GDM1 (cell line): ENCODE measurements around the gene SUSD4.
"Not testable (repeated sequence)": the region's sequence is repeated elsewhere in the genome, so short reads cannot be mapped to it uniquely, and the experiment has no call there.

Experiments used
- DNase-seq: peaks from one replicate; lab custom pipeline; 2025; lab: John Stamatoyannopoulos, UW

SUSD4 gene

DNA sequence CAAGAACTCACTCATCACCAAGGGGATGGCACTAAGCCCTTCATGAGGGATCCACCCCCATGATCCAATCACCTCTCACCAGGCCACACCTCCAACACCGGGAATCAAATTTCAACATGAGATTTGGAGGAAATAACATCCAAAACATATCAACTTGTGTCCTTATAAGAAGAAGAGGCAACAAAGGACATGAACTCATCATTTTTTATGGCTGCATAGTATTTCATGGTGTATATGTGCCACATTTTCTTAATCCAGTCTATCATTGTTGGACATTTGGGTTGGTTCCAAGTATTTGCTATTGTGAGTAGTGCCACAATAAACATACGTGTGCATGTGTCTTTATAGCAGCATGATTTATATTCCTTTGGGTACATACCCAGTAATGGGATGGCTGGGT is 112.6 kb downstream of the SUSD4 start:
- not testable (repeated sequence) for DNase-seq

DNA sequence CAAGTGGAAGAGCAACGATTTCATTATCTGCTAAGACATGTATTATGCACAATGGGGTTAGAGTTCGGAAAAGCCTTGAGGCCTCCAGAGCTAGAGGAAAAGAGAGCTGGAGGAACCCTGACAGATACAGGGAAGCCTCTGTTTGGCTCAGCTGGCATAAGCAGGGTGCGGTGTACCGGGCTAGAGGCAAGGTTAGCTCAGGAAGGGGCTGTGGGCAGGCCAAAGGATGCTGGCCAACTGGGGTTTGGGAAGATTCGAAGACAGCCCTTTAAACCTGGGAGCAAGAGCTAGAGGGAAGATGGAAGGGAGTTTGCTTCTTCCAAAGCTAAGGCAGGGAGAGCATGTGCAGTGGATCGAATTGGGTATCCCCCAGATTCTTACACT is 113.4 kb downstream of the SUSD4 start:
- no peak for DNase-seq

DNA sequence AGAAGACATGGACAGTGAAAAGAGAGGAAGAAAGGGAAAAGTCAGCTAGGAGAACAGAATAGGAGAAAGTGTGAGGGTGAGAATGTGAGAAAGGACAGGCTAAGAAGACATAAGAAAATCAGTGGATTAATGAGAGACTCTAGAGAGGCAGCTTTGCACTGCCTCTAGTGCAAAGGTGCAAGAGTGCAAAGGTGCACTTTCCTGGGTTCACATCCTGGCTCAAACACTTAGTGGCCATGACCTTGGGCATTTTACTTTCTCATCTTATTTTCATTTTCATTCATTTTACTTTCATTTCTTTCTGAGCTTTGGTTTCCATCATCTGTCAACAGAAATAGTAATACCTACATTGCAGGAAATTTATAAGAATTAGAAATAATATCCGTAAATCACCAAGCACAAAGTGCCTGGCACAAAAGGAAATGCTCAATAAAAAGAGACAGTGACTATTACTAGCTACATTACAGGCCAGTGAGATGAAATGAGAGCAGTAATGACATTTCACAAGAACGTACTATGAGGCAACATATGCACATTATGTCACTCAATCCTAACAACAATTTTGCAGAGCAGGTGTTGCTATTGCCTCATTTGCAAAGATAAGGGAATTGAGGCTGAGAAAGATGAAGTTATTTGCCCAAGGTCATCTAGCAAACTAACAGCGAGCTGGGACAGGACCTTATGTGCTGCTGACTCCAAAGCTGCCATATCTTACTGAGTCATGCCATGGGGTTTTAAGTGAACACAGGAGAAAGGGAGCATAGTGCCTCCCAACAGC is 113.9 kb downstream of the SUSD4 start:
- no peak for DNase-seq

DNA sequence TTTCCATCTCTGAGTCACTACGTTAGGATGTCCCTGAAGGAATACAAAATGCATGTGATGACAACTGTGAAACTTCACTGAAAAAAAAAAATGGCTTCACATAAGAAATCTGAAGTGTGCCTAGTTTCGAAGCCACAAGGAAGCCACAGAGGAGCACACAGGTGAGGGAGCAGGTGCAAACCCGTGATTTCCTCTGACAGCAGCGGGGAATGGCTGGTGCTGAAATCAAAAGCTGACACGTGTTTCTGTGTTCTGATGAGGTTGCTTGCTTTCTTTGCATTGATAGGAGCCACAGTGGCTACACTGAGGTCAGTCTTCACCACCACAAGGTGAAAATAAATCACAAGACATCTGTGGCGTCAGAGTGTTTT is 115.2 kb downstream of the SUSD4 start:
- no peak for DNase-seq

DNA sequence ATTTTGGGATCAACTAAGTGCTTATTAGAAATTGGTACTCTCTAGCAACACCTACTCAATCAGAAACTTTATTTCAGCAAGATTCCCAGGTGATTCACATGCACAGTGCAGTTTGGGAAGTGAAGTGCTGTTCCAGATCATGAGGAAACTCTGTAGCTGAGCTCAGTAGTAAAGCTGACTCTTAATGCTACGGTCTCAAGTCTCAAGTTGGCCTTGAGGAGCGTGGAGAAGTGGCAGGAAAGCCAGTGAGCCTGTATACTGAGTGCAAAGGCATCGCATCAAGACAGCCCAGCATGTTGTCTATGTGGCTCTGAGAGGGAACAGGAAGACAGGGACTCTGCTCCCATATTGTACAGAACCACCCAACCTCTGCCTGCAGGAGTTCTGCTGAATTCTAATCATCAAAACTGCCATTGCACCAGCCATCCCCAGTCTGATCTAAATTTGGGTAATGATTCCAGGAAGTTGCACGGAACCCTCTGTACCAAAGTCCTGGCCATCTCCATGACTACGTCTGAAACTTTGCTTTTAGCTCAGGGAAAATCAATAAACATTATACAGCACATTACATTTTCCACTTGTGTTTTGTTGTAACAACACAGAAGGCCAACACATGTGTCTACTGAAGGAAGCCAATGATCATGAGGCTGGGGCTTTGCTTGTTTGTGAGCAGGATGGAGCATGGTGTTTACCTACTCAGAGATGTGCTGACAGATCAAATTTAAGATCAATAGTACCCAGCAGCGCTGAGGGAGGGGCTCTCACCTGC is 115.8 kb downstream of the SUSD4 start:
- DNase-seq: no peak

DNA sequence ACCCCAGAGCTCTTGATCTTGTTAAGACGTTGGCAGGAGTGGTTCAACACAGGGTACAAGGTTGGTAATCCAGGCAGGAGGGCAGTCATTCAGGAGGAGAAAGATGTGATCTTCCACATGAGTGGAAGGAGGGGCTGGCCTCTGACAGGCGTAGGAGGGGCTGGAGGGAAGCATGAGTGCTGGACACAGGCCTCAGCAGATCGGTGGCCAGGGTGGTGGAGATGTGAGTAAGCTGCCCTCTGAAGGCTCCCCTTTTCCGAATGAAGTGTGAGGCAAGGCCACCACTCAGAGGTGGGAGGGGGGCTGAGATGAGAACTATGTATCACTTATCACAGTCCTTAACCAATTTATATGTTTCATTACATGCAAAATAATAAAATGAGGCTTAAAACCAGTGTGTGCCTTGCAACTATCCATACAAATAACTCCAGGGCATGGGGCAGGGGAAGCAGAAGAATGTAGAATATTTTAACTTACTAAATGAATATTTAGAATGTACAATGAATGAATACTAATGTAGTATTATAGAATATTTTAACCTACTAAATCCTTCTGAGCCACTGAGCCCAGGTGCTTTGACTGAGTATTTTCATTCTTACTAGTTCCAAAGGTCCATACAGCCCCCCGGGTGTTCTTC is 117.4 kb downstream of the SUSD4 start:
- DNase-seq: no peak

DNA sequence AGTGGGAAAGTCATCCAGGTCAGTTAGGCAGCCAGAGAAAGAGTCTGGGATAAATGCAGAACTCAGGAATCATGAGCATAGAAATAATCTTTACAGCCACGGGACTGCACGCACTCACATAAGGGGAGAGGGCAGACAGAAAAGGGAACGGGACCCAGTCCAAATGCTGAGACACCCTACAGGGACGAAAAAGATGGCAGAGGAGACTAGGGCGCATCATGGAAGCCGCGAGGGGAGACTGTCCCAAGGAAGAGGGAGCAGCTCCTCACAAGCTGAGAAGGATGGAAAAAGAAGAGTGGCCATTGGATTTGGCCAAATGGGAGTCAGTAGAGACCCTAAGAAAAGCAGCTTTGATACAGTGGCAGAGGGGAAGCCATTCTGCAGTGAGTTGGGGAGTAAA is 118.0 kb downstream of the SUSD4 start:
- no peak for DNase-seq

DNA sequence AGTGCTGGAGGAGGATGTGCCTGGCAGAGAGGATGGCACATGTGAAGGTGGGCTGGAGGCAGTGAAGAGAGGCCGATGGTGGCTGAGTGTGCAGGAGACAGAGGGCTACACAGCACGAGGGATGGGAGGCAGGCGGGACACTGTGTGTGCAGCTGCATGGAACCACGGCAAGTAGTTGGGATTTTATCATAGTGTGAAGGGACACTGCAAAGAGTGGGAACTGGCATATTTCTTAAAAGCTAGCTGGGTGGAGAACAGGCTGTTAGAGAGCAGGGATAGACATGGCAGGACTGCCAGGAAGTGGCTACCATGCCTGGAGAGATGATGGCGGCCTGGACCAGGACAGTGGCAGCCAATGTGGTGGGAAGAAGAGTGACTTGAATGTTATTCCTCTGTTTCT is 118.6 kb downstream of the SUSD4 start:
- DNase-seq: no peak

DNA sequence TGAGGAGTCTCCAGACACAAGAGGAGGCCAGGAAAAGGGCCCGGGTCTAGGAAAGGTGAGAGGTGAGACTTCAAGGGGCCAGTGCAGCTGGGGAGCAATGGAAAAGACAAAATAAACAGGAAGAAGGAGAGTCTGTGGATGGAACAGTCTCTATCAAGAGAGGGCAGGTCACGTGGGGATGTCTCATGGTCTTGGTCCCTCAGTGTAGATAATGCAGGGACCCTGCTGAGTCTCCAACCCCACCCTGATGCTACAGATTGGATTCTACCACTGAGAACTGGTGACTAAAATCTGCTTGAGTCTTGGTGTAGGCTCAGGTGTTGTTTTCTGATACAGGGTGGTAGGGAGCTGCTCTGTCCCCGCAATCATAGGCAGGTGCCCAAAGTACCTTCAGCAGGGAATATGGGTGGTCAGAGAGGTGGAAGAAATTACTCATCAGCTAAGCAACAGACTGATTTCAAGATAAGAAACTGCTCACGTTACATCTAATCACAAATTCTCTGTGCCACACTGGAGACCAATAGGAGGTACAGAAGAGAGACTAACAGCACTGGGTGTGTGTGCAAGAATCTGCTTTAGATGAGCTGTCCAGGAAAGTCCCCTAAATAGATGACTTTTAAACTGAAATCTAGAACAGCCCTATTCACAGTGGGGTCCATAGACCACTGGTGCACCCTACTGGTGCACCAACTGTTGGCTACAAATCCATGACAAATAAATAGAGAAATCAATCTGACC is 119.4 kb downstream of the SUSD4 start:
- no peak for DNase-seq

DNA sequence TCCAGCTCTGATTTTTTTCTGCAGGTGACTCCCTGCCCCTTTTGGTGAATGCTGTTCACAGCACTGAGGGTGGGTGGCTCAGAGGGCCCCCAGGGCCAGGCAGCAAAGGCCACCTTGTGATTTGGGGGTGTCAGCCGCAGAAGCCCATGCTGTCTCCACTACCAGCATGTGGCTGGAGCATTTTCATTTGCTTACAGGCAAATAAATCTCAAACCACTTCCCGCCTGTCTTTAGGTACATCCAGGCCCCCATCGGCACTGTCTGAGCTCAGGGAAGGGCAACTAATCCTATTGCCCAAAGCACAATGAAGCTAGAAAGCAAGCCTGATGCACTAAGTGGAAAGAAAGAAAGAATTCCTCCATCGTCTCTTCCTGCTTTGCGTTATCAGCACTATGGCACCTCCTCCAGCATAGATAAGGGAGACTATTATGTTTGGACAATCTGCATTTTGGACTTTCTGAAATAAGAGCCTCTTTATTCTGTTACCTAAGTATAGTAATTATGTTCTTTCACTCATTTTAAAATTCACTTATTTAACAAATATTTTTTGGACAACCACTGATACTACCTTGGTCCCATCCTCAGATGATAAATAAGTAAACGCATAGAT is 120.4 kb downstream of the SUSD4 start:
- no peak for DNase-seq

DNA sequence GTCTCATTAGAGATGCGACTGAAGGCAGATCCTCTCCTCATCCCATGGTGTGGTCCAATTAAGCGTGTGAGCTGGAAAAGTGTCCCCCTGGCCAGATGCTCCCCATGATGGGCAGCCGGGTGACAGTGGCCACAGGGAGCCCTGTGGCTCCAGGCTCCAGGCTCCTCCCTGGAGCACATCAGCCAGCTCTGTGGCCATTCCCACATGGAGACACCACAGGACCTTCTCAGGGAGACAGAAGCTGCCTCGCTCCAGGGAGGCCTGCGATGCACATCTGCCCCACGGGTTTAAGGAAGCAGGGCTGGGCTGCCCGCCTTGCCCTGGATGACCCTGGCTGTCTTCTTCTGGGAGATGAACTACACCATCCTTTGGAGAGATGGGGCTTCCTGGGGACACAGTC is 121.0 kb downstream of the SUSD4 start:
- no peak for DNase-seq

DNA sequence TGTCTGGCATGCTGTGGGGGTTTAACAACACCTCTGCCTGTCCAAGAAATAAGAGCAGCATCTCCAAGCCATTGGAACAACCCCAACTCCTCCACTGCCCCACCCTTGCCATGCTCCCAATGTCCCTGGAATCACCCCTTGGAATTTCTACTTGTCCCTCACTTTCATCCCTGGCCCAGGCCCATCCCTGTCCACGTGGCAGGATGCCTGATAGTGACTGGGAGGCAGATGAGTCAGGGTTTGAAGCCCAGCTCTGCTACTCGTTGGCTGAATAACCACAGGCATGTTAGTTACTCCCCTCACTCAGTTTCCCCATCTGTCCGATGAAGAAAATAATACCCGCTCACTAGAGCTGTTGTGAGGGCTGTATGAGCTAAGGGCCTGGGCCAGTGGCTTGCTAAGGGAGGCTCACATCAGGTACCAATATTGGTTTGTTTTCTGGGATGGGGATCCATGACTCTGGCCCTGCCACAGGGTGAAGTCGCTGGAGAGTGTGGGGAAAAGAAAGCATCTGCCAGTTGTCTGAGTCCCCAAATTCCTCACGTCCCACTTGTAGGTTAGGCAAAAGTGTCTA is 121.5 kb downstream of the SUSD4 start:
- DNase-seq: no peak

DNA sequence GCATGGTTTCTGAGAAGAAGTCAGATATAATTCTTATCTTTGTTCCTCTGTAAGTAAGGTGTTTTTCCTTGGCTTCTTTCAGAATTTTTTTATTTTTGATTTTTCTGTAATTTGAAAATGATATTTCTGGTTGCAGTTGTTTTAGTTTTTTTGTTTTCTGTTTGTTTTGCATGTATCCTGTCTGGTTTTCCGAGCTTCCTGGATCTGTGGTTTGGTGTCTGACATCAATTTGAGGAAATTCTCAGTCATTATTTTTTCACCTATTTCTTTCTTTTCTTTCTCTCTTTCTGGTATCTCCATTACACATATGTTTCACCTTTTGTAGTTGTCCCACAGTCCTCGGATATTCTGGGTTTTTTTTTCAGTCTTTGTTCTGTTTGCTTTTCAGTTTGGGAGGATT is 123.9 kb downstream of the SUSD4 start:
- no peak for DNase-seq

DNA sequence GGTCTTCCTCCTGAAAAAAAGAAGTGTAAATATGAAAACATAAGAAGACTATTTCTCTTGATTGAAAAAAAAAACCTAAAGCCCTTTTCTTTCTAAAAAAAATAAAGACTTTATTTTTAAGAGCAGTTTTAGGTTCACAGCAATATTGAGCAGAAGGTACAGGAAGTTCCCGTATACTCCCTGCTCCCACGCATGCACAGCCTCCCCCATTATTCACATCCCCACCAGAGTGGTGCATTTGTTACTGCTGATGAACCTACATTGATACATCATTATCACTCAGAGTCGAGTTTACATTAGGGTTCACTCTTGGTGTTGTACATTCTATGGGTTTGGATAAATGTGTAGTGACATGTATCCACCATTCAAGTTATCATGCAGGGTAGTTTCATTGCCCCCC is 128.9 kb downstream of the SUSD4 start:
- DNase-seq: no peak

DNA sequence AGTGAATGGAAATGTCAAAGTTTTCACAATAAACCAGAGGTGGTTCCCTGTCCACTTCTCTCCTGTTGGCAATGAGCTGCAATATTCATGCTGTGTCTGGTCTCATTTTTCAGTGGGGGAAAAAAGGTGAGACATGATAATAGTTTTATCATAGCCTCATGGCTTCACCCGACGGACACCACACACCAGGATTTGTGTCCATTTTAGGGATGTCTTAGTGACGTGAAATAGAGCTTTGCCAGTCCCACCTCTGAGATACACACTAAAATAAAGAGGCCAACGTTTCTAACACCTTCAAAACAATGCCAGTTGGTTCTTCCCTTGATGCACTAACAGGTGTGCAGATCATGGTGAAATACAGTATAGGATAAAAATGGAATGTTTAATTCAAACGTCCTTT is 129.4 kb downstream of the SUSD4 start:
- no peak for DNase-seq

DNA sequence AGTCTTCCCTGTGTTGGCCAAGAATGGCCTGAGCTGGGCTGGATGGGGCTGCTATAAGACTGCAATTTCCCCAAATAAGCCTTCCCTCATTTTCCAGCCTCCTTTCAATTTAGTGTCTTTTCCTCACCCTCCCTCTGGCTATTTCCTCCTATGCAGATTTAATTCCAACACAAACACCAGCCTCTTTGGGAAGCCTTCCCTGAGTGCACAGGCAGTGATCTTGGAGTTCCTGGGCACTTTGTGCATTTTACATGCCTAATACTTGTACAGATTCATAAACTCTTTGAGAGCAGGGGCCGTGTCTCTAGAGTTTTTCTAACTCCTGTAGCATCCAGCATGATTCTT is 129.8 kb downstream of the SUSD4 start:
- DNase-seq: no peak

DNA sequence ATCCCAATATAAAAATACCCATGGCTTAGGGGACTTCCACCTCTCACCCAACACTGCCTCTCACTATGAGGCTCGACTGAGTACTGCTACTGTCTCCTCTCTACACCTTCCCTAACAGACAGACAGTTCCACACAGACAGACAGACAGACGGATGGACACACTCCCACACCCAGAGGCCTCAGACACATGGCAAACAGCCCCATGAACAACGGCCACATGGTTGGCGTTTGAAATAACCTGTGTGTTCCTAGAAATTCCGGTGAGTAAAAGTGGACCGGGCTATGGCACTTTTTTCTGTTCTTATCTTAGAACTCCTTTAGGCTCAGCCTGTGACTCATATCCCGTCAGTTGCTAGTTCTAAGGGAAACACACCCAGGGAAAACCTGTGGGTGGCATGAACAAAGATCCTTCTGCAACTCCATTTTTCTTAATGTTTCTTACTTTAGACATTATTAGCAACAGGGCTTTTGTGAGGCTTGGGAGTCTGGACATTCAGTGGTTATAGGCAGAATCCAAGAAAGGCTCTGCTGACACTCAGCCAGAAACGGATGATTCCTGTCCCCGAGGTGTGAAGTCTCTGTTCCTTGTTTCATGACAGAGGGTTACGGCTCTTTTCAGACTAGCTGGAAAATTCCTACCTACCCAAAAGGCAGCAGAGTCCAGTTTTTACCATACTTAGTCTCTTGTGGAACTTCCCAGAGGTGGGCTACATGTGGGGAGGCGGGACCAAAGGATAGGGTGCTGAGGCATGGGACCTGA is 130.4 kb downstream of the SUSD4 start:
- no peak for DNase-seq

DNA sequence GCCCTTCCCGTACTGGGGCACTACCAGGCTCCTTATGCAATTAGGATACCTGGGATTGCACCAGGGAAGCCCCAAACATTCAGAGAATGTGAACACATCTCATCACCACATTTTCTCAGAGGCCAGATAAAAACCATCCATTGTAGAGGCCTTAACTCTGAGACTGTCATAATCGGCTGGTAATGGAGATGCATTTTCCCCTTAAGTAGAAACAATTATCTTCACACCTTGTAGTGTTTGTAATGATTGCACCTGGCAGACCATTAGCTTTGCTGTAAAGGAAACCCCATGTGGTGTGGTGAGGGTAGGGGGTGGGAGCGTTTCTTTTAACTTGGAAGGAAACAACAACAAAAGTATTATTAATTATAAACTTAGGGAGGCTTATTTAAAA is 131.0 kb downstream of the SUSD4 start:
- no peak for DNase-seq

DNA sequence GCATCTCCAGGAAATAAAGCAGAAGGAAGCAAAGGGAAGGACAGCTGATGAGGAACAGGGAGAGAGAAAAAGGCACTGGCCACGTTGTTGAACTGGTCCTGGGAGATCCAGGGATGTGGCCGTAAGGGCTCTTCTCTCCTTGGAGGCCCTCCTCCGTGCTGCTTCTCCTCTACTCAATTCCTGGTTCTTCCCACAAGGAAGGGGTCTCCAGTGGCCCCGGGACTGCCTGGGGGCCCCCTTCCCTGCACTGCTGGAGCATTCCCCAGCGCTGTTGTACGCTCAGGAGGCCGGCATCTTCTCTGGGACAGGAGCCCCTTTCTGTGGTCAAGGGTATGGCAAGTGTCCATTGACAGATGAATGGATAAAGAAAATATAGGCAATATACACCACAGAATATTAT is 132.4 kb downstream of the SUSD4 start:
- DNase-seq: no peak

DNA sequence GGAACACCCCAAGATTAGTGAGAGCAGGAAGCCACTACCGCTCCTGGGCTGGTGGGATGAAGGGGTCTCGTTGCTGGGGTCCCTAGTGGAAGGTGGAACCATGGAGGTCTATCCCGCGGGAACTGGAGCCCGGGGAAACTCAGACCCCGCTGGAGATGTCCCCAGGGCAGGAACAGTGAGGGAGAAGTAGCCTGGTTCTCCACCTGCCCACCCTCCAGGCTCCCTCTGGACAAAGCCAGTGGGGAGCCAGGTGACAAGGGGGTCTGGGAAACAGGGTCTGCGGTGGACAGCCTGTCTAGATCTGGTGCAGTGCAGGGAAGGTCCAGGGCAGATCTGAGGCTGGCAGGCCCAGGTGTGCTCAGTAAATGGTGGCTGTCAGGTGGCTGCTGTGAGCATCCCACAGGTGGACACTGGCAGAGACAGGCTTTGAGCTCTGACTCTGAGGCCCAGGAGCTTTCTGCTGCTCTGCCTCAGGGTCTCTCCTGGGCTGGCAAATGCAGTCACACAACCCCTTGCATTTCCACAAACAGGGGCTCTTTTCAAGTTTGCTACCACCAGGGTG is 132.9 kb downstream of the SUSD4 start:
- DNase-seq: no peak
